ENCODE measurements around the gene VTI1A. TPM values are rescaled to one million over a fixed set of nuclear protein-coding genes. Genes with fewer than 3 reads are reported as not detected.
A peak's percentile ranks its signal among the peaks of the same experiment; 100 is the strongest.

Gene VTI1A
- total RNA-seq, 2 donors from 2014 or later, result 21.0 to 29.6 TPM

DNA sequence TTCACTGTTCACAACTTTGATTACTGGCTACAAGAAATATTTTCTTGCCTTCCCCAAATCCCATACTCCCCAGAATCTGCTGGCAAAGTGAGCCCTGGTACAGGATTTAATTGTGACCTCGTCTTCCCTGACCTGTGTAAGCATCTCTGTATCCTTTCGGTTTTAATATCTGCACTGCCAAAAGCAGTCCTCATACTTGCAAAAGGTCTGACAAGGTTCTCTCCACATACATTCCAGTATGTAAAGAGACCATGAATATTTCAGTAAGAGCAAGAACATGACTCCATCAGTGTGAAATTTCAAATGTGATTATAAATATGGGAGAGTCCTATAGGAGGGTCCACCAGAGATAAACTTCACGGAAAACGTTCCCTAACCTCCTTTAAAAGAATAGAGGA, 369.0 kb downstream of the VTI1A start:
- TF ChIP-seq, protein P1, sequence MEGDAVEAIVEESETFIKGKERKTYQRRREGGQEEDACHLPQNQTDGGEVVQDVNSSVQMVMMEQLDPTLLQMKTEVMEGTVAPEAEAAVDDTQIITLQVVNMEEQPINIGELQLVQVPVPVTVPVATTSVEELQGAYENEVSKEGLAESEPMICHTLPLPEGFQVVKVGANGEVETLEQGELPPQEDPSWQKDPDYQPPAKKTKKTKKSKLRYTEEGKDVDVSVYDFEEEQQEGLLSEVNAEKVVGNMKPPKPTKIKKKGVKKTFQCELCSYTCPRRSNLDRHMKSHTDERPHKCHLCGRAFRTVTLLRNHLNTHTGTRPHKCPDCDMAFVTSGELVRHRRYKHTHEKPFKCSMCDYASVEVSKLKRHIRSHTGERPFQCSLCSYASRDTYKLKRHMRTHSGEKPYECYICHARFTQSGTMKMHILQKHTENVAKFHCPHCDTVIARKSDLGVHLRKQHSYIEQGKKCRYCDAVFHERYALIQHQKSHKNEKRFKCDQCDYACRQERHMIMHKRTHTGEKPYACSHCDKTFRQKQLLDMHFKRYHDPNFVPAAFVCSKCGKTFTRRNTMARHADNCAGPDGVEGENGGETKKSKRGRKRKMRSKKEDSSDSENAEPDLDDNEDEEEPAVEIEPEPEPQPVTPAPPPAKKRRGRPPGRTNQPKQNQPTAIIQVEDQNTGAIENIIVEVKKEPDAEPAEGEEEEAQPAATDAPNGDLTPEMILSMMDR (IDR thresholded peaks at IDR 0.05), result no peak
- no peaks in the 10 kb centered on the region for H3K4me1 ChIP-seq
- H3K9me3 ChIP-seq, result no peaks in the 10 kb centered on the region
- H3K27ac ChIP-seq, result peak overlapping the region in 1 of 2 donors; percentile 3
- no peaks in the 10 kb centered on the region for H3K27me3 ChIP-seq
- DNase-seq (ENCODE audit: low spot score), result no peak
- no peaks in the 10 kb centered on the region for H3K36me3 ChIP-seq
- no peak overlapping the region for H3K4me3 ChIP-seq

- TF ChIP-seq, protein P1 (IDR thresholded peaks at IDR 0.05), result no peak
- H3K9me3 ChIP-seq, result no peaks in the 10 kb centered on the region
Observed at GRCh38 chr10:112816891-112817290, 369.9 kb downstream of the VTI1A start.

GRCh38 chr10:112817981-112818777, 371.2 kb downstream of the VTI1A start:
- TF ChIP-seq, protein P1 (IDR thresholded peaks at IDR 0.05), result no peak
- H3K4me1 ChIP-seq, result no peaks in the 10 kb centered on the region
- no peak for DNase-seq (ENCODE audit: low spot score)
- no peaks in the 10 kb centered on the region for H3K36me3 ChIP-seq
- no peak overlapping the region for H3K4me3 ChIP-seq
- no peaks in the 10 kb centered on the region for H3K9me3 ChIP-seq
- H3K27ac ChIP-seq, result no peak overlapping the region
- no peaks in the 10 kb centered on the region for H3K27me3 ChIP-seq

More at GRCh38 chr10:112816891-112817290, 369.9 kb downstream of the VTI1A start:
- H3K36me3 ChIP-seq, result no peaks in the 10 kb centered on the region
- no peak overlapping the region for H3K27ac ChIP-seq
- H3K4me3 ChIP-seq, result no peak overlapping the region
- DNase-seq (ENCODE audit: low spot score), result no peak
- no peaks in the 10 kb centered on the region for H3K4me1 ChIP-seq
- H3K27me3 ChIP-seq, result no peaks in the 10 kb centered on the region

GRCh38 chr10:112819231-112819630, 372.2 kb downstream of the VTI1A start:
- Histone ChIP-seq H3K4me3 (no peak overlapping the region), H3K36me3 (no peaks in the 10 kb centered on the region), H3K27me3 (no peaks in the 10 kb centered on the region), H3K4me1 (no peaks in the 10 kb centered on the region), H3K27ac (no peak overlapping the region), H3K9me3 (no peaks in the 10 kb centered on the region)
- TF ChIP-seq, protein P1 (IDR thresholded peaks at IDR 0.05), result no peak
- no peak for DNase-seq (ENCODE audit: low spot score)

- no peaks in the 10 kb centered on the region for H3K36me3 ChIP-seq
- TF ChIP-seq, protein P1 (IDR thresholded peaks at IDR 0.05), result no peak
Observed at GRCh38 chr10:112820320-112820719, 373.3 kb downstream of the VTI1A start.

More at GRCh38 chr10:112820320-112820719, 373.3 kb downstream of the VTI1A start:
- Histone ChIP-seq H3K9me3 (no peaks in the 10 kb centered on the region), H3K27me3 (no peaks in the 10 kb centered on the region), H3K27ac (no peak overlapping the region), H3K4me1 (no peaks in the 10 kb centered on the region), H3K4me3 (no peak overlapping the region)
- no peak for DNase-seq (ENCODE audit: low spot score)

Measured in right atrium auricular region (tissue), 2 donors.